AG04449 (cell line): ENCODE measurements around the gene CD248.
A peak's percentile ranks its signal among the peaks of the same experiment; 100 is the strongest.
"Not testable (repeated sequence)": the region's sequence is repeated elsewhere in the genome, so short reads cannot be mapped to it uniquely, and the experiment has no call there.

Experiments used
- CTCF ChIA-PET: fragments of 350-600 bp; formaldehyde crosslinking; extraction: SDS; loops from one replicate; lab custom pipeline; 2021; ENCODE audit warnings: antibody characterized with exemption; lab: Yijun Ruan, JAX
- POLR2A ChIA-PET: fragments of 400-600, 350-600 bp; formaldehyde crosslinking; extraction: SDS; loops from one replicate; lab custom pipeline; 2020; ENCODE audit warnings: antibody characterized with exemption, inconsistent platforms; lab: Yijun Ruan, JAX
- DNase-seq: peaks from one replicate; pipeline ENCODE4 v3.0.0-alpha.2; 2010; ENCODE audit warnings: low read depth, low spot score
- H3K4me3 ChIP-seq: 2 replicates; pipeline ENCODE4 v1.5.1; 2011; ENCODE audit warnings: low read depth, mild to moderate bottlenecking, control low read depth, low read length
- CTCF ChIP-seq: IDR thresholded peaks from one replicate; pipeline ENCODE4 v1.5.1; 2011; ENCODE audit warnings: mild to moderate bottlenecking, moderate library complexity, low read length, control low read depth, inconsistent platforms; ENCODE audit not compliant: insufficient read depth; ENCODE audit errors: missing control alignments

CD248 gene

GRCh38 chr11:66314186-66314501 is 2.7 kb downstream of the CD248 start:
- no peak for DNase-seq
- POLR2A ChIA-PET = interaction anchor here (1.2 to 4.3 kb wide), 4 partner anchors 13 to 25 kb away, joined by 4 to 106 read pairs (median 40); partner anchors contain the start of genes RIN1 and YIF1A
- TF ChIP-seq CTCF = no peak
- CTCF ChIA-PET = interaction anchor here (1.4 to 8.6 kb wide), 8 partner anchors 8 to 125 kb away, joined by 3 to 260 read pairs (median 85); partner anchors contain the start of genes B4GAT1, BRMS1, MRPL11 and RIN1
- H3K4me3 ChIP-seq = peak overlapping the region; percentile 91

GRCh38 chr11:66313321-66314185 is 3.3 kb downstream of the CD248 start:
- peak overlapping the region; percentile 91 for H3K4me3 ChIP-seq
- POLR2A ChIA-PET = interaction anchor here (0.6 to 4.3 kb wide), 19 partner anchors 8 to 454 kb away, joined by 3 to 106 read pairs (median 5); partner anchors contain the start of genes BRMS1, RBM4, RIN1 and TMEM151A
- no peak for DNase-seq
- TF ChIP-seq CTCF = peak; percentile 55
- CTCF ChIA-PET = interaction anchor here (0.7 to 8.6 kb wide), 11 partner anchors 9 to 125 kb away, joined by 3 to 260 read pairs (median 18); partner anchors contain the start of genes B4GAT1, BRMS1, MRPL11 and RAB1B

DNA sequence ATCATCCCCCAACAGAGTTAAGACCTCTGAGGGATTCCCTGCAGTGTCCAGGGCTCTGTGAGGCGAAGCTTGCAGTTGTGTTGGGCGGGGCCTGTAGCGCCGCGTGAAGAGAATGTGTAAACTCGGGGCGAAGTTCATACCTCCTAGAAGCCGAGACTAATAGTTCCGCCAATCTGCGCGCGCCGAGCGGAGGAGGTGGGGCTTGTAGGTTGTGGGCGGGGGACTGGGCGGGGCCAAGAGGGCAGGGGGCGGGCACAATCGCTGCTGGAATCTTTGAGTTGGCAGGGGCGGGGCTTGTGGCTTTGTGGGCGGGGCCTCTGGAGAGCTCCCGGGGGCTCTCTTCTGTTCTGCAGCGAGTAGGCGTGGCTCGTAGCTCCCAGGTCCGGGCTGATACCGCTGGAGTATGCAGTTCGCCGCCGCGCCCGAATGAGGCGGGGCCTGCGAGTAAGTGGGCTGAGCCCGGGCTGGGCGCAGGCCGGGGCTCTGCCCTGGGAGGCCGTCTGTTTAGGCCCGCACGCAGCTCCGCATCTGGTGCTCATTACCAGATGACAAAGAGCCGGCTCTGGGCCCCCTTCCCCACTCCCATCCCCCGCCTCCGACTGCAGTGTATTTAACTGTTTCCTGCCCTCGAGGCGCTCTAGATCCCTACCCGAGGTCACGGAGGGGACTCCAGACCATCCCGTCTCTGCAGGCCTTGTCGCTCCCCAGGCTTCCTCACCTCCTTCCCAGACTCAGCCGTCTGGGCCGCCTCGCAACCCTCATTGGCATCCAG is 4.1 kb downstream of the CD248 start:
- peak overlapping the region; percentile 91 for H3K4me3 ChIP-seq
- no peak for TF ChIP-seq CTCF
- ChIA-PET POLR2A (interaction anchor here (0.6 to 4.3 kb wide), 28 partner anchors 9 to 454 kb away, joined by 3 to 106 read pairs (median 4); partner anchors contain the start of genes B4GAT1, BRMS1, RBM4 and RIN1), CTCF (interaction anchor here (0.6 to 8.6 kb wide), 18 partner anchors 9 to 126 kb away, joined by 3 to 260 read pairs (median 14); partner anchors contain the start of genes B4GAT1, BRMS1, MRPL11 and RAB1B)
- DNase-seq = peak; percentile 94

- CTCF ChIA-PET = interaction anchor here (0.6 to 8.6 kb wide), 31 partner anchors 10 to 110 kb away, joined by 3 to 260 read pairs (median 5); partner anchors contain the start of genes B4GAT1, BRMS1, RAB1B and RIN1
- peak; percentile 90 for TF ChIP-seq CTCF
These were observed 4.8 kb downstream of the CD248 start for GRCh38 chr11:66311965-66312548.

GRCh38 chr11:66311470-66311964 is 5.3 kb downstream of the CD248 start:
- ChIA-PET POLR2A (interaction anchor here (0.8 to 4.3 kb wide), 12 partner anchors 15 to 58 kb away, joined by 3 to 106 read pairs (median 5); partner anchors contain the start of genes BRMS1, RIN1 and YIF1A), CTCF (interaction anchor here (0.6 to 8.6 kb wide), 31 partner anchors 9 to 110 kb away, joined by 3 to 260 read pairs (median 5); partner anchors contain the start of genes B4GAT1, BRMS1, RIN1 and TMEM151A)
- TF ChIP-seq CTCF = no peak
- DNase-seq = no peak
- peak overlapping the region; percentile 63 for H3K4me3 ChIP-seq

More at GRCh38 chr11:66311965-66312548, 4.8 kb downstream of the CD248 start:
- no peak for DNase-seq
- POLR2A ChIA-PET = interaction anchor here (0.7 to 4.3 kb wide), 25 partner anchors 10 to 326 kb away, joined by 3 to 106 read pairs (median 5); partner anchors contain the start of genes B4GAT1, BRMS1, RBM4 and RIN1
- peak overlapping the region; percentile 63 for H3K4me3 ChIP-seq

- POLR2A ChIA-PET = interaction anchor here (0.8 to 4.3 kb wide), 10 partner anchors 16 to 59 kb away, joined by 3 to 106 read pairs (median 5); partner anchors contain the start of genes BRMS1, RIN1 and YIF1A
- CTCF ChIA-PET = interaction anchor here (0.6 to 8.6 kb wide), 31 partner anchors 9 to 111 kb away, joined by 3 to 260 read pairs (median 5); partner anchors contain the start of genes B4GAT1, BRMS1, RIN1 and TMEM151A
- not testable (repeated sequence) for H3K4me3 ChIP-seq, DNase-seq
These were observed 5.9 kb downstream of the CD248 start for GRCh38 chr11:66310803-66311440.
